Caco-2 (cell line): Measurements from ENCODE around the gene PTPRF. TPM values are rescaled to one million over a fixed set of nuclear protein-coding genes. Genes with fewer than 3 reads are reported as not detected.

Source experiments
- BruUV-seq: library from RNA; stranded (reverse); fragments of 400-500 nt; replicated peaks from 2 replicates; lab custom pipeline; 2021; lab: Mats Ljungman, UMichigan
- CTCF ChIA-PET: fragments of 300-600 bp; sonication (Branson Sonifier 250); formaldehyde crosslinking; loops from one replicate; lab custom pipeline; 2022; ENCODE audit warnings: antibody characterized with exemption; lab: Charles Lee
- POLR2A ChIA-PET: fragments of 300-600 bp; sonication (Branson Sonifier 250); formaldehyde crosslinking; loops from one replicate; lab custom pipeline; 2022; ENCODE audit warnings: antibody characterized with exemption; lab: Charles Lee
- DNase-seq, 2 experiments: peaks; one replicate each; pipeline versions ENCODE4 v3.0.0 to v3.0.0-alpha.2; 2020 to 2022
- H3K27me3 ChIP-seq: replicated peaks from 2 replicates; pipeline ENCODE4 v1.6.0; 2011; ENCODE audit warnings: low read length; ENCODE audit not compliant: control insufficient read depth, insufficient read depth
- H3K36me3 ChIP-seq: 2 replicates; pipeline ENCODE4 v1.5.1; 2011; ENCODE audit warnings: low read length; ENCODE audit not compliant: control insufficient read depth, insufficient read depth
- H3K4me1 ChIP-seq: fragments of 250-450 bp; sonication (Bioruptor Pico); 2 replicates; pipeline ENCODE4 v1.5.1; 2020; ENCODE audit warnings: mild to moderate bottlenecking
- H3K4me3 ChIP-seq: 2 replicates; pipeline ENCODE4 v1.5.1; 2011; ENCODE audit warnings: low read depth, mild to moderate bottlenecking, control low read depth, low read length
- H3K9me3 ChIP-seq: fragments of 250-450 bp; sonication (Bioruptor Pico); 2 replicates; pipeline ENCODE4 v1.5.1; 2020; ENCODE audit warnings: mild to moderate bottlenecking, moderate library complexity
- H3K27ac Mint-ChIP-seq: one replicate; pipeline ENCODE4 v1.8.0; 2022; ENCODE audit warnings: mixed read lengths; ENCODE audit not compliant: unreplicated experiment
- H3K27me3 Mint-ChIP-seq: one replicate; pipeline ENCODE4 v1.8.0; 2022; ENCODE audit warnings: mixed read lengths; ENCODE audit not compliant: insufficient read depth, unreplicated experiment
- H3K36me3 Mint-ChIP-seq: one replicate; pipeline ENCODE4 v1.8.0; 2022; ENCODE audit warnings: mild to moderate bottlenecking, mixed read lengths; ENCODE audit not compliant: insufficient read depth, unreplicated experiment
- H3K4me1 Mint-ChIP-seq: one replicate; pipeline ENCODE4 v1.8.0; 2022; ENCODE audit warnings: low read depth, mixed read lengths; ENCODE audit not compliant: unreplicated experiment
- H3K4me3 Mint-ChIP-seq: one replicate; pipeline ENCODE4 v1.8.0; 2022; ENCODE audit warnings: mild to moderate bottlenecking, moderate library complexity, mixed read lengths; ENCODE audit not compliant: unreplicated experiment
- H3K9me3 Mint-ChIP-seq: one replicate; pipeline ENCODE4 v1.8.0; 2022; ENCODE audit warnings: mixed read lengths; ENCODE audit not compliant: unreplicated experiment
- intact Hi-C: fragments of 100-400 bp; cut with micrococcal nuclease; formaldehyde crosslinking; loops from one replicate; pipeline ENCODE4 v1.10.0; 2022; ENCODE audit not compliant: unreplicated experiment
- total RNA-seq: library from RNA; stranded (reverse); gene quantifications from 2 replicates; pipeline ENCODE4 v1.2.3, GENCODE V29; 2022
- TF ChIP-seq, protein P1 (sequence below), 2 experiments: fragments of 200-600 bp in 1 of 2; IDR thresholded peaks; 1 replicate in 1 of 2; 2 replicates in 1 of 2; pipeline versions ENCODE4 v1.5.1 to v1.8.0; 2011 to 2022; ENCODE audit warnings: antibody characterized with exemption in 1 of 2, control low read depth in 1 of 2, inconsistent platforms in 1 of 2, low read depth in 1 of 2, low read length in 1 of 2, mild to moderate bottlenecking in 1 of 2, moderate library complexity in 1 of 2; ENCODE audit not compliant: insufficient read depth in 1 of 2, severe bottlenecking in 1 of 2, unreplicated experiment in 1 of 2

PTPRF gene
- total RNA-seq, 1 experiment from 2014 or later: 158 TPM

DNA sequence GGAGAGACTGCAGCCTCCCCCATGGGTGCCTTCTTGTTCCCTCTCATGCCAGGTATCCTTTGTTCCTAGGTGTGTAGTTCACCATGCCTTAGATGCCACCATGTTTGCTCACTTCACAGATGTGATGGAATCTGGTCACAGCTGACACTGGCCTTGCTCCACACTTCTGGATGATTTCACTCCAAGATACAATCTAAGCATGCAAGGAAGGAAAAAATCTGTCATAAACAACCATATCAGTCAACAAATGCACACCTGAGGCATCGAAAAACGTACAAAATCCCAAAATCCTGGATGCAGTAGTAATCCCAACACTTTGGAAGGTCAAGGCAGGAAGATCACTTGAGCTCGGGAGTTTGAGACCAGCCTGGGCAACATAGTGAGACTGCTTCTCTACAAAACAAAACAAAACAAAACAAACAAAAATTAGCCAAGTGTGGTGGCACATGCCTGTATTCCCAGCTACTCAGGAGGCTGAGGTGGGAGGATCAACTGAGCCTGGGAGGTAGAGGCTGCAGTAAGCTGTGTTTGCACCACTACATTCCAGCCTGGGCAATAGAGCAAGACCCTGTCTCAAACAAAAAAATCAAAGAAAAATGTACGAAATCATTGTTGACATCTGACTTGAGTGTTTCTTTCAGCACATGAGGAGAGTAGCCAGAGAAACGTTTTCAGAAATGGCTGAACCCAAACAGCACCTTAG is 17.1 kb upstream of the PTPRF start:
- TF ChIP-seq, protein P1, sequence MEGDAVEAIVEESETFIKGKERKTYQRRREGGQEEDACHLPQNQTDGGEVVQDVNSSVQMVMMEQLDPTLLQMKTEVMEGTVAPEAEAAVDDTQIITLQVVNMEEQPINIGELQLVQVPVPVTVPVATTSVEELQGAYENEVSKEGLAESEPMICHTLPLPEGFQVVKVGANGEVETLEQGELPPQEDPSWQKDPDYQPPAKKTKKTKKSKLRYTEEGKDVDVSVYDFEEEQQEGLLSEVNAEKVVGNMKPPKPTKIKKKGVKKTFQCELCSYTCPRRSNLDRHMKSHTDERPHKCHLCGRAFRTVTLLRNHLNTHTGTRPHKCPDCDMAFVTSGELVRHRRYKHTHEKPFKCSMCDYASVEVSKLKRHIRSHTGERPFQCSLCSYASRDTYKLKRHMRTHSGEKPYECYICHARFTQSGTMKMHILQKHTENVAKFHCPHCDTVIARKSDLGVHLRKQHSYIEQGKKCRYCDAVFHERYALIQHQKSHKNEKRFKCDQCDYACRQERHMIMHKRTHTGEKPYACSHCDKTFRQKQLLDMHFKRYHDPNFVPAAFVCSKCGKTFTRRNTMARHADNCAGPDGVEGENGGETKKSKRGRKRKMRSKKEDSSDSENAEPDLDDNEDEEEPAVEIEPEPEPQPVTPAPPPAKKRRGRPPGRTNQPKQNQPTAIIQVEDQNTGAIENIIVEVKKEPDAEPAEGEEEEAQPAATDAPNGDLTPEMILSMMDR (IDR thresholded peaks at IDR 0.05; ENCODE audit: insufficient read depth in 1 of 2, low read depth in 1 of 2, low read length in 1 of 2, severe bottlenecking in 1 of 2, unreplicated experiment in 1 of 2): no peak
- DNase-seq: no peak
- Mint-ChIP-seq H3K4me1 (no peaks in the 10 kb centered on the region), H3K36me3 (no peaks in the 10 kb centered on the region), H3K9me3 (peaks cover 13% of the 10 kb centered on the region), H3K27me3 (no peaks in the 10 kb centered on the region), H3K27ac (no peak overlapping the region), H3K4me3 (no peak overlapping the region)
- BruUV-seq: no TSS peak
- Histone ChIP-seq H3K4me3 (no peak overlapping the region), H3K4me1 (no peaks in the 10 kb centered on the region), H3K36me3 (no peaks in the 10 kb centered on the region), H3K9me3 (no peaks in the 10 kb centered on the region), H3K27me3 (no peaks in the 10 kb centered on the region)
- POLR2A ChIA-PET: no interaction called here
- intact Hi-C loops: no loop called here
- CTCF ChIA-PET: no interaction called here

DNA sequence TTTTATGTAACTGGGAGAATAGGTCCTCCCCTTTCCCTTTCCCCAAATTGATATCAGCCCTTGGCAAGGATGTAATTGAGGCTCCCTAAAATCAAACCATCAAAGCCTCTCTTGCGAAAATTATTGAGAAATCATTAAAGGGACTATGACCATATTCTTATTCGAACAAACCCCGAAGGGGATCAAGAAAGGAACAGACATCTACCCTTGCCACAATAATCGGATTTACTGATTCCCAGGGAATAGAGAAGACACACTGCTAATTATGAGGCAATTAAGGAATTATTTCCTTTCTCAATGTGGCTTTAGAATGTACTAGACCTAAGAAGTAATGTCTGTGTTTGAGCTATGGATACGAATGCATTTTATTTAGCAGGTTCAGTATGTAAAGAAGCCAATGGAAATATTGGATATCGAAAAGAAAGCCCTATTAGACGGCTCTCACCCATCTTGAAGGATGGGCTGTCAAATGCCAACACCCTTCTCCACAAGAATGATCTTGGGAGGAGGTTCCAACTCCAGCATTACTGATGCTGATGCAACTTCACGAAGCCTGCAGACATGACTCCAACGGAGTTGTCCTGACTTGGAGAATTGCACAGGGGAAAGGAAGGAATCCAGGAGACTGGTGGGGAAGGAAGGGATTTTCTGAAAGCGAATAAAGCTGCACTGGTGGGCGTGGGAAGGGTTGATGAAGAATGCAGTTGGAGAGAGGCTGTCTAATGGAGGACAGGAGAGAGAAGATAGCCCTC is 11.6 kb upstream of the PTPRF start:
- POLR2A ChIA-PET: no interaction called here
- TF ChIP-seq, protein P1 (IDR thresholded peaks at IDR 0.05; ENCODE audit: insufficient read depth in 1 of 2, low read depth in 1 of 2, low read length in 1 of 2, severe bottlenecking in 1 of 2, unreplicated experiment in 1 of 2): no peak
- CTCF ChIA-PET: no interaction called here
- peaks cover 14% of the 10 kb centered on the region for H3K4me1 Mint-ChIP-seq
- H3K4me3 Mint-ChIP-seq: no peak overlapping the region
- Histone ChIP-seq H3K27me3 (no peaks in the 10 kb centered on the region), H3K4me3 (no peak overlapping the region), H3K36me3 (no peaks in the 10 kb centered on the region), H3K9me3 (no peaks in the 10 kb centered on the region), H3K4me1 (peaks cover 17% of the 10 kb centered on the region)
- H3K27ac Mint-ChIP-seq: no peak overlapping the region
- no peaks in the 10 kb centered on the region for H3K36me3 Mint-ChIP-seq
- H3K27me3 Mint-ChIP-seq: no peaks in the 10 kb centered on the region
- no TSS peak for BruUV-seq
- H3K9me3 Mint-ChIP-seq: peaks cover 13% of the 10 kb centered on the region
- intact Hi-C loops: no loop called here
- no peak for DNase-seq

DNA sequence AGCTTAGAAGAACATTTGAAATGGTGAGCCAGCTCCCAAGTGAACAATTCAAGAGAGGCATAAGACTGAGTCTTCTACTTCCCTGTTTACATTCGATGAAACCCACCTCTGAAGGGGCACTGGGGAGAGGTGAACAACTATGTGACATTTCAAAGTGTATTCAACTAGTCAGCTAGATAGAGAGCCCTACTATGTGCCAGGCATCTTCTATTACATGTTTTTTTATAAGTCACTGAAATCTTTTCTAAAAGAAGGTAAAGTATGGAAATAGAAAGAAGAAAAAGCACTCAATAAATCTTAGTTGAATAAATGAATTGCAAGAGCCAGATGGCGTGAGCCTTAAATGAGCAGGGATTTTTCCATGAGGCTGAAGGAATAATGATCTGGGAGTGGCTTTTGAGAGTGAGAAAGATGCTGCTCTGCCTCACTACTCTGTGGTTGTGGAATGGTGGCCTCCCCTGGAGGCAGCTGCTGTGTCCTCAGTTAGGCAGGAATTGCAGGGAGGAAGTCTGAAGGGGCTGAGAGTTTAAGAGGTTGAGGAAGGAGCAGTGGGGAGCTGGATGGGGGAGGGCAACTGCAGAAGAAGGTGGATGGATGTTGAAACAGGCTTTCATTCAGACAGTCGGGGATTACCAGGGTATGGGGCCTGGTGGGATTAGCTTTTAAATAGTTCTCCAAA is 10.4 kb upstream of the PTPRF start:
- Histone ChIP-seq H3K36me3 (no peaks in the 10 kb centered on the region), H3K27me3 (no peaks in the 10 kb centered on the region), H3K4me1 (peaks cover 23% of the 10 kb centered on the region), H3K9me3 (no peaks in the 10 kb centered on the region), H3K4me3 (no peak overlapping the region)
- Mint-ChIP-seq H3K36me3 (no peaks in the 10 kb centered on the region), H3K9me3 (peaks cover 13% of the 10 kb centered on the region), H3K27ac (no peak overlapping the region), H3K4me3 (no peak overlapping the region), H3K4me1 (peaks cover 24% of the 10 kb centered on the region), H3K27me3 (no peaks in the 10 kb centered on the region)
- TF ChIP-seq, protein P1 (IDR thresholded peaks at IDR 0.05; ENCODE audit: insufficient read depth in 1 of 2, low read depth in 1 of 2, low read length in 1 of 2, severe bottlenecking in 1 of 2, unreplicated experiment in 1 of 2): no peak
- ChIA-PET POLR2A (no interaction called here), CTCF (no interaction called here)
- DNase-seq: no peak
- BruUV-seq: no TSS peak
- intact Hi-C loops: loop anchor here (5.0 kb wide), 1 partner anchor 68 kb away; the partner anchor contains the start of gene HYI
